T-helper 2 cell treated with Interferon-gamma antibody and Interleukin-4, amounts not matched to agents 5 μg/mL and 100 μg/mL, for 36 hours (primary cell): Measurements from ENCODE around the gene FAAH.

ENCODE experiments used
- DNase-seq: peaks from one replicate; pipeline ENCODE4 v3.0.0; 2021; ENCODE audit warnings: low spot score
- H3K27ac Mint-ChIP-seq: one replicate; pipeline ENCODE4 v1.8.0; 2021; ENCODE audit warnings: mild to moderate bottlenecking, mixed read lengths
- H3K27me3 Mint-ChIP-seq: one replicate; pipeline ENCODE4 v1.8.0; 2021; ENCODE audit warnings: low read depth, mixed read lengths
- H3K36me3 Mint-ChIP-seq: one replicate; pipeline ENCODE4 v1.8.0; 2021; ENCODE audit warnings: low read depth, mixed read lengths
- H3K4me1 Mint-ChIP-seq: one replicate; pipeline ENCODE4 v1.8.0; 2021; ENCODE audit warnings: low read depth, mixed read lengths
- H3K4me3 Mint-ChIP-seq: one replicate; pipeline ENCODE4 v1.8.0; 2022; ENCODE audit warnings: mild to moderate bottlenecking, moderate library complexity, mixed read lengths
- H3K9me3 Mint-ChIP-seq: one replicate; pipeline ENCODE4 v1.8.0; 2021; ENCODE audit warnings: mixed read lengths

FAAH gene

DNA sequence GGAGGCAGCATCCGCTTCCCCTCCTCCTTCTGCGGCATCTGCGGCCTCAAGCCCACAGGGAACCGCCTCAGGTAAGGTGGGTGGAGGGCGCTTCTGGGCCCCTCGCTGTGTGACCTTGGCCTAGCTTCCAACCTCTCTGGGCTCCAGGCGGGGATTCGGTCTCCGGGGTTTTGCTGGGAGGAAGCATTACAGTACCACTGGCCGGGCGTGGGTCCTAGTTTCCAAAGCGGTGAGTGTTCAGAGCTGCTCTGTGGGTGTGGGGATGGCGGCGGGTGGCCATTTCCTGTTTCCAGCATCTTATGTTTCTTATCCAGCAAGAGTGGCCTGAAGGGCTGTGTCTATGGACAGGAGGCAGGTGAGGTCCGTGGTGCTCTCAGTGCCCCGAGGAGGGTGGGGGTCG, 11.6 kb downstream of the FAAH start:
- no peaks in the 10 kb centered on the region for H3K27me3 Mint-ChIP-seq
- no peaks in the 10 kb centered on the region for H3K36me3 Mint-ChIP-seq
- H3K27ac Mint-ChIP-seq, result no peak overlapping the region
- no peak for DNase-seq
- no peak overlapping the region for H3K4me3 Mint-ChIP-seq
- no peaks in the 10 kb centered on the region for H3K9me3 Mint-ChIP-seq
- H3K4me1 Mint-ChIP-seq, result no peaks in the 10 kb centered on the region

DNA sequence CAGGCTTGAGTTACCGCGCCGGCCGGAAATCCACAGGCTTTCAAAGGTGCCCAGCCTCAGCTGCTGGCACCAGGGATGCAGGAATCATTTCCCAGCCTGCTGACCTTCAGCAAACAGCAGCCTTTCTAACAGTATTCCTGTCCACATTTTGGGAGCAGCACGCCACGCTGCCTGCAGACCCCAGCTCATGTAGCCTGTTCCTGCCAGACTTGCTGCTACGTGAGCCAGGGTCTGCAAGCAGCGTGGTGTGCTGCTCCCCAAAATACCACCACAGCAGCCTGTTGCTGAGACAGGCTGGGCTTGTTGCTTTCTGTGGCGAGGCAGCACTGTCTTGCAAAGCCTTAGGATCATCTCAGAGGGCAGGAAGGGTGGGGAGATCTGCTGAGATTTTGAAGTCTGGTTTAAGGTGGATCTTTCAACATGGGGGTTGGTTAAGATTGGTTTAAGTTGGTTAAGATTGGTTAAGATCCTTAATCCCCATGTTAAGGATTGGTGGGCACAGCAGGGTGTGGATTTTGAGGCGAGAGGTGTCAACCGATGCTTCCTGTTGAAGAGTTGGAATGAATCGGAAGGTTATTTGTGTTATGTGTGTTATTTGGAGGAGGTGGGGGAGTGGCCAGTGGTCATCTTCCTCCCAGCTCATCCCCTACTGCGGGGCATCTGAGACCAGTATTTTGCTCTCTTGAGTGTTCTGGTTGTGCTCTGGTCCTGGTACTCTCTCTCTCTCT, 12.9 kb downstream of the FAAH start:
- no peaks in the 10 kb centered on the region for H3K27me3 Mint-ChIP-seq
- H3K4me3 Mint-ChIP-seq, result no peak overlapping the region
- no peaks in the 10 kb centered on the region for H3K36me3 Mint-ChIP-seq
- no peak overlapping the region for H3K27ac Mint-ChIP-seq
- DNase-seq, result no peak
- no peaks in the 10 kb centered on the region for H3K4me1 Mint-ChIP-seq
- H3K9me3 Mint-ChIP-seq, result no peaks in the 10 kb centered on the region

DNA sequence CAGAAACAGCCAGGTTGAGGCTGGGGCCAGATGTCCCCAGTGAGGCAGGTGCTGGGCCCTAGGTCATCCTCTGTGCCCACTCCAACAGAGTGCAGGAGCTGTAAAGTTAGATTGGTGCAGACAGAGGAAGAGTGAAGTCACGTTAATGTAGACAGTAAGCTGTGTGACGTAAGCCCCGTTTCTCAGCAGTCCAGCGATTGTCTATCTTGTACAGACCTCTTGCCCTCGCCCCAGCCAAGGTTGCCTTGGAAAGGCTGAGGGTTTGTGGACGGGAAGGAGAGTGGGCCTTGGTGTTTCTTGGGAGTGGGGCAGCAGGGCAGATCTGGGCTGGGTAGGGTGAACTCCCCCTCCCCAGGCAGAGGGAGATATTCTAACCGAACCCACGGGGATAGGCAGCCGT, 13.5 kb downstream of the FAAH start:
- Mint-ChIP-seq H3K36me3 (no peaks in the 10 kb centered on the region), H3K27me3 (no peaks in the 10 kb centered on the region), H3K4me1 (no peaks in the 10 kb centered on the region), H3K4me3 (no peak overlapping the region), H3K9me3 (no peaks in the 10 kb centered on the region), H3K27ac (no peak overlapping the region)
- no peak for DNase-seq

DNA sequence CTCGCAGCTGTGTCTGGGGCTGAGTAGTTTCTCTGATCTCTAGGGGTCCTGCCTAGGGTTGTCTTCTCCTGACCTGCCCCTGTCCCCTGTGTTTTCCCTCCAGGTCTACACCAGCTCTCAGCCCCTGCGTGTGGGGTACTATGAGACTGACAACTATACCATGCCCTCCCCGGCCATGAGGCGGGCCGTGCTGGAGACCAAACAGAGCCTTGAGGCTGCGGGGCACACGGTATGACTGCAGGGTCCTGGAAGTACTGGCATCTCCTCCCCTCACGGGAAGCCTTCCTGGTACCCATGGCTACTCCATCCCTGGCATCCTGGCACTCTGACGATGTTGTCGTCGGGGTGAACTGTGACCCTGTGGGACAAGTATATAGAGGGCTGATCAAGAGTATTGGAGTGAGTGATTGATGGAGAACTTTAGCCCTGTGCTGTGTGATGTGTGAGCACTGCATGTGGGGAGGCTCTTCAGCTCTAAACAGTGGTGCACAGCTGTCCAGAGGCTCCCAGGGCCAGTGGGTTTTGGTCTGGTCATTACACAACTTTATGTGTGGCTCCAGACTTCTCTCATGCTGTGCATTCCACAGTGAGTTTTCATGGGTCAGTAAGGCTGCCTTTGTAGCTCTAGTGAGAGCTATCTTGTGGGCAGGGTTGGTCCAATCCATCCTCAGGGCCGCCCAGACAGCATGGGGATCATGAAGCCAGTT, 14.4 kb downstream of the FAAH start:
- DNase-seq, result no peak
- Mint-ChIP-seq H3K4me1 (no peaks in the 10 kb centered on the region), H3K27ac (no peak overlapping the region), H3K9me3 (no peaks in the 10 kb centered on the region), H3K4me3 (no peak overlapping the region), H3K36me3 (no peaks in the 10 kb centered on the region), H3K27me3 (no peaks in the 10 kb centered on the region)

DNA sequence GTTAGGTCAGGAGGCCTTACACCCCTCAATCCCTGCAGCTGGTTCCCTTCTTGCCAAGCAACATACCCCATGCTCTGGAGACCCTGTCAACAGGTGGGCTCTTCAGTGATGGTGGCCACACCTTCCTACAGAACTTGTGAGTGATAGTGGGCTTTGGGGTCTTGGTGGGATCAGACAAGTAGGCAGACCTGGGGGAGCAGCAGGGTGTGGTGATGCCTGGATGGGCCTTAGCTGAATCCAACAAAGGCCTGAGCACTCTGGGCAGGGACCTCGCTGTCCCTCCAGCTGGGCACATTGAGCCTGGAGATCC, 14.9 kb downstream of the FAAH start:
- Mint-ChIP-seq H3K27me3 (no peaks in the 10 kb centered on the region), H3K4me1 (no peaks in the 10 kb centered on the region), H3K36me3 (no peaks in the 10 kb centered on the region), H3K4me3 (no peak overlapping the region), H3K9me3 (no peaks in the 10 kb centered on the region), H3K27ac (no peak overlapping the region)
- DNase-seq, result no peak

DNA sequence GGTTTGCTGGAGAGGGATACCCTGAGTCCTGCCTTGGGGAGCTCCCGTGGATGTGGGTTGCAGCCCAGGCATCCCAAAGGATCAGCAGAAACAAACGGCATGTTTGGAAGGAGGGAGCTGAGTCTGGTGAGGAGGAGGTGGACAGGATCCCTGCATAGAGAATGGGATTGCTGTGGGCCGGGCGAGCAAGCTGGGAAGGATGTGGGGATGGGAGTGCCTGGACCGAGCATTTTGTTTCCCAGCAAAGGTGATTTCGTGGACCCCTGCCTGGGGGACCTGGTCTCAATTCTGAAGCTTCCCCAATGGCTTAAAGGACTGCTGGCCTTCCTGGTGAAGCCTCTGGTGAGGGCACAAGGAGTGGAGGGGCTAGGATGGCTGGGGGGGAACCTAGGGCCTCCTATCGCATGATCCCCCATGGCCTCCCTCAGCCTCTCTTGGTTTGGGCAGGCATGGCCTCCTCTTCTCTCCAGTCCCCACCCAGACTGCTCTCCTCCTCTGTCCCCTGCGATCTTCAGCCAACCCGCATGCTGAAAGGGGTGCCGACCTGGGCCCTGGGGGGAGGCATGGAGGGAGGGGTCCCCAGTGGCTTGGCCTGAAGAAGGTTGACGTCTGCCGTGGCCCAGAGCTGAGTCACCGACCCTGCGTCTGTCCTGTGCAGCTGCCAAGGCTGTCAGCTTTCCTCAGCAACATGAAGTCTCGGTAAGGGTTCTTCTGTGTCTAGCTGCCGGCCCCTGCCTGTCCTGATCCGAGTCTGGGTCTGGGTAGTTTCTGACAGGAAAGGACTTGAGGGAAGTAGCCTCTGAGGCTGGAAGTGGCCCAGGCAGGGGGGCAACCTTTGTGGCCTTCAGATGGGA, 16.3 kb downstream of the FAAH start:
- Mint-ChIP-seq H3K4me1 (no peaks in the 10 kb centered on the region), H3K4me3 (no peak overlapping the region), H3K27ac (no peak overlapping the region)

DNA sequence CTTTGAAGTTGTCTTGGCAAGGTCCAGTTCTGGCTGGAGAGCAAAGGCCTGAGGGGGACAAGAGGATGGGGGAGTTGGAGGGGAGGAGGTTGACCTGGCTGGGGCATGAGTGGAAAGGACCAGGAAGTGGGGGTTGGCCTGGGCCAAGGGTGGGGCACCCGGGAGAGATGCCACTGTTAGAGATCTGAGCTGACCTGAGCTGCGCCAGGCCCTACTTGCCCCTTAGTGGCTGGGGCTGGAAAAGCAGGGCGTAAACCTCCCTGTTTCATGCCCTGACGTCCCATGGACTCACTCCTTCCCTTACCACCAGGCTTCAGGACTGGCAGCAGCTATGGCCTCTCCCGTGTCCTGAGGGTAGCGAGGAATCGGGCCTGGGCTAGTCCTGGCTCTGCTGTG, 16.9 kb downstream of the FAAH start:
- no peaks in the 10 kb centered on the region for H3K36me3 Mint-ChIP-seq
- no peaks in the 10 kb centered on the region for H3K9me3 Mint-ChIP-seq
- H3K4me3 Mint-ChIP-seq, result no peak overlapping the region
- no peaks in the 10 kb centered on the region for H3K4me1 Mint-ChIP-seq
- H3K27me3 Mint-ChIP-seq, result no peaks in the 10 kb centered on the region
- DNase-seq, result no peak
- H3K27ac Mint-ChIP-seq, result no peak overlapping the region

More for the DNA sequence above, 16.3 kb downstream of the FAAH start:
- no peak for DNase-seq
- Mint-ChIP-seq H3K36me3 (no peaks in the 10 kb centered on the region), H3K27me3 (no peaks in the 10 kb centered on the region), H3K9me3 (no peaks in the 10 kb centered on the region)

DNA sequence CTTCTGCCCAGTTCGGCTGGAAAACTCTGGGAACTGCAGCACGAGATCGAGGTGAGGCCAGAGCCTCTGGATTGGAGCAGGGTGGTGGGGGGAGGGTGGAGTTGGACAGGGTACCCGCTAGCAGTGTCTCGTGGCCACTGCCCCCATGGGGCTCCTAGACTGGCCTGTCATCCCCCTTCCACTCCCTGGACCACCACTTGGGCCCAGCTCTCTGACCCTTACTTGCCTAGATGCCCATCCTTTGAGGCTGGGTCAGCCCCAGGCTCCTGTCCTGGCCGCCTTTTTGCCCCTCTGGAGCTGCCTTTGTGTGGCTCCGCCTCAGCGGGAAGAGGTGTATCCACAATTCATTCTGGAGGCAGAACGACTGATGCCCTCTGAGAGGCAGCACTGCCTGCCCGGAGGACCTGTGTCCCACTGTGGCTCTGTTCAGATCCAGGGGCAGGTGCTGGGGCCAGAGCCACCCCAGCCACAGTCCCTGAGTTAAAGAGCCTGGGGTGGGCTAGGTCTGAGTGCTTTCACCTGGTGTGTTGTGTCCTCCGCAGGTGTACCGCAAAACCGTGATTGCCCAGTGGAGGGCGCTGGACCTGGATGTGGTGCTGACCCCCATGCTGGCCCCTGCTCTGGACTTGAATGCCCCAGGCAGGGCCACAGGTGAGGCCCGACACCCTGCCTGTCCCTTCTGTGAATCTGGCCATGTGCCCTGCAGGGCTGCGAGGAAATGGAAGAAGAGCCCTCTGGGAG, 17.7 kb downstream of the FAAH start:
- H3K27ac Mint-ChIP-seq, result no peak overlapping the region
- H3K4me1 Mint-ChIP-seq, result no peaks in the 10 kb centered on the region
- no peak for DNase-seq
- H3K4me3 Mint-ChIP-seq, result no peak overlapping the region
- no peaks in the 10 kb centered on the region for H3K27me3 Mint-ChIP-seq
- H3K36me3 Mint-ChIP-seq, result no peaks in the 10 kb centered on the region
- no peaks in the 10 kb centered on the region for H3K9me3 Mint-ChIP-seq

DNA sequence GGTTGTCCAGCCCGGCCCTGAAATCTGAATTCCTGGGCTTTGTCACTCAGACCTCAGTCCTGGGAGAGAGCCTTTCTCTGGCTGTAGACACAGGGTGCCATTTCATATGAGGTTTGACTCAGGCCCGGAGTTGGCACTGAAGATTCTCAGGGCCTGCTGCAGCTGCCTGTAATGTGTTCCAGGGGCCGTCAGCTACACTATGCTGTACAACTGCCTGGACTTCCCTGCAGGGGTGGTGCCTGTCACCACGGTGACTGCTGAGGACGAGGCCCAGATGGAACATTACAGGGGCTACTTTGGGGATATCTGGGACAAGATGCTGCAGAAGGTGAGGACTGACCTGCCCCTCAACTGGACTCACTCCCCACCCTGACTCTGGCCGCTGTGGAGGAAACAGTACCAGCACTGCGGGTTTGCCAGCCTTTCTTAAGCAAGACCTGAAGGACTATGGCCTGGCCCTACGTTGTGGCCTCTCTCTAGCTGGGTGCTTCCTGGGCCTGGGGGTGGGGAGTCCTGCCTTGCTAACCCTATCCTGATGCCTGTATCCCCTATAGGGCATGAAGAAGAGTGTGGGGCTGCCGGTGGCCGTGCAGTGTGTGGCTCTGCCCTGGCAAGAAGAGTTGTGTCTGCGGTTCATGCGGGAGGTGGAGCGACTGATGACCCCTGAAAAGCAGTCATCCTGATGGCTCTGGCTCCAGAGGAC, 18.9 kb downstream of the FAAH start:
- Mint-ChIP-seq H3K9me3 (no peaks in the 10 kb centered on the region), H3K27me3 (no peaks in the 10 kb centered on the region), H3K36me3 (no peaks in the 10 kb centered on the region), H3K4me3 (no peak overlapping the region), H3K27ac (no peak overlapping the region), H3K4me1 (no peaks in the 10 kb centered on the region)
- no peak for DNase-seq

DNA sequence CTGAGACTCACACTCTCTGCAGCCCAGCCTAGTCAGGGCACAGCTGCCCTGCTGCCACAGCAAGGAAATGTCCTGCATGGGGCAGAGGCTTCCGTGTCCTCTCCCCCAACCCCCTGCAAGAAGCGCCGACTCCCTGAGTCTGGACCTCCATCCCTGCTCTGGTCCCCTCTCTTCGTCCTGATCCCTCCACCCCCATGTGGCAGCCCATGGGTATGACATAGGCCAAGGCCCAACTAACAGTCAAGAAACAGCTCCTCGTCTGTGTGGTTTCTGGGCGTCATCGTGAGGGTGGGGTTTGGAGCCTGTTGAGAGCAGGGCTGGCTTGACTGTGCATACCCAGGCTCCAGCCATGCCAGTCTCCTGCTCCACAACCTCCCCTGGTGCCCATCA, 19.5 kb downstream of the FAAH start:
- H3K4me3 Mint-ChIP-seq, result no peak overlapping the region
- no peaks in the 10 kb centered on the region for H3K4me1 Mint-ChIP-seq
- H3K9me3 Mint-ChIP-seq, result no peaks in the 10 kb centered on the region
- no peaks in the 10 kb centered on the region for H3K36me3 Mint-ChIP-seq
- H3K27me3 Mint-ChIP-seq, result no peaks in the 10 kb centered on the region
- DNase-seq, result no peak
- H3K27ac Mint-ChIP-seq, result no peak overlapping the region

DNA sequence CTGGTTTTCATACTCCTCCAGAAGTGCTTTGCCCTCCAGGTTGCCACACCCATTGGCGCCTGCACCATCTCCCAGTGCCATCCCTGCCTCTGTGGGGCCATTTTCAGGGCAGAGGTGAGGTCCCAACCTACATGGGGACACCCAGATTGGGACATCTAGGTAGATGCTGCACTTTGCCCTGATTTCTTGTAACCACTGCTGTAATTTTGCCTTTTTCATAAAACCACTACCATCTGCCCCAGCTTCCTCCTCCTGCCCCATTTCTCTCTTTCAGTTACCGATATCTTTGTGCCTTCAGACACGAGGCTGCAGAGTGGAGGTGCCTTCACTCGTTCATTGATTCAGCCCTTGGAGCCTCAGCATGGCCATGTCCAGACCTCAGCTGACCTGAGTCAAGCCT, 21.4 kb downstream of the FAAH start:
- no peak for DNase-seq
- Mint-ChIP-seq H3K9me3 (no peaks in the 10 kb centered on the region), H3K27ac (no peak overlapping the region), H3K27me3 (no peaks in the 10 kb centered on the region), H3K4me1 (no peaks in the 10 kb centered on the region), H3K36me3 (no peaks in the 10 kb centered on the region), H3K4me3 (no peak overlapping the region)

DNA sequence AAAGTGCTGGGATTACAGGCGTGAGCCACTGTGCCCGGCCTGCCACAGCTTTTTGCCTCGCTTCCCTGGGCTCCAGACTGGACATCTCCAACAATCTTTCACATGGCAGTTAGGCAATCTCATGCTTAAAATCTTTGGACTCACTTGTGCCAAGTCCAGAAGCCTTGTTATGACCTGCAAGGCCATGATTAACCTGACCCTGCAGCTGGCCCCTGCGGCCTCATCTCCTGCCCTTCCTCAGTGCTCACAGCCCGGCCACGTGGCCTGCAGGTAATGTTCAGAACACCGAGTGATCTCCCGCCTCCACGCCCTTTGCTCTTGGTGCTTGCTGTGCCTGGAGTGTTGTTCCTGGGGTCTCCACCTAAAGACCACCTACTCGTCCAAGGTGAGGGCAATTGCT, 24.9 kb downstream of the FAAH start:
- H3K9me3 Mint-ChIP-seq, result no peaks in the 10 kb centered on the region
- DNase-seq, result no peak
- H3K36me3 Mint-ChIP-seq, result no peaks in the 10 kb centered on the region
- H3K27ac Mint-ChIP-seq, result no peak overlapping the region
- H3K4me3 Mint-ChIP-seq, result no peak overlapping the region
- peaks cover 6% of the 10 kb centered on the region for H3K27me3 Mint-ChIP-seq
- H3K4me1 Mint-ChIP-seq, result peaks cover 2% of the 10 kb centered on the region

DNA sequence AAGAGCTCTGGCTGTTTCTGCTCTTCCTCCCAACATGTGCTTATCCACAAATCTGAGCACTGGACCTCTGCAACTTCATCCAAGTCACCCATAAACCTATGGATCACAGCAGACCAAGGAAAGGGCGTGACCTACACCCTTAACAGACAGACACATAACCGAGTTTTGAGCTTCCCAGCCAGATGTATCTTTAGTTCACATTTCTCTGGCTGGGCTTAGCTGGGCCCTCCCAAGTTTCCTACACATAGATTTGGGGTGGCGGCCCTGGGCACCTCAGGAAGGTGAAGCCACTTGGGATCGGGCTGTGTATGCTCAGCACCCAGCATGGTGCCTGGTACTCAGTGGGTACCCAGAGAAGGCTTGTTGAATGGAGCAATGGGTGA, 26.4 kb downstream of the FAAH start:
- no peak overlapping the region for H3K4me3 Mint-ChIP-seq
- H3K9me3 Mint-ChIP-seq, result no peaks in the 10 kb centered on the region
- H3K27me3 Mint-ChIP-seq, result peaks cover 6% of the 10 kb centered on the region
- no peaks in the 10 kb centered on the region for H3K36me3 Mint-ChIP-seq
- H3K27ac Mint-ChIP-seq, result no peak overlapping the region
- H3K4me1 Mint-ChIP-seq, result peaks cover 2% of the 10 kb centered on the region
- no peak for DNase-seq
